Activated CD4-positive, alpha-beta T cell treated with anti-CD3 and anti-CD28 coated beads, Interleukin-2, amount 10 ng/mL, durations not matched to agents 7 days and 5 days (primary cell): ENCODE measurements around the gene GPNMB. TPM values are rescaled to one million over a fixed set of nuclear protein-coding genes. Genes with fewer than 3 reads are reported as not detected.

Experiments
- CTCF ChIA-PET: fragments of 350-600 bp; sonication (Branson Sonifier 250); formaldehyde crosslinking; loops from one replicate; lab custom pipeline; 2021; ENCODE audit warnings: antibody characterized with exemption; lab: Charles Lee
- POLR2A ChIA-PET: fragments of 350-600 bp; sonication (Branson Sonifier 250); formaldehyde crosslinking; loops from one replicate; lab custom pipeline; 2021; ENCODE audit warnings: antibody characterized with exemption; lab: Charles Lee
- DNase-seq: peaks from one replicate; pipeline ENCODE4 v3.0.0-alpha.2; 2020
- H3K27ac Mint-ChIP-seq: one replicate; pipeline ENCODE4 v1.8.0; 2021; ENCODE audit warnings: mild to moderate bottlenecking, moderate library complexity, mixed read lengths
- H3K27me3 Mint-ChIP-seq: one replicate; pipeline ENCODE4 v1.8.0; 2021; ENCODE audit warnings: mixed read lengths
- H3K36me3 Mint-ChIP-seq: one replicate; pipeline ENCODE4 v1.8.0; 2021; ENCODE audit warnings: low read depth, mixed read lengths
- H3K4me1 Mint-ChIP-seq: one replicate; pipeline ENCODE4 v1.8.0; 2021; ENCODE audit warnings: mixed read lengths
- H3K4me3 Mint-ChIP-seq: one replicate; pipeline ENCODE4 v1.8.0; 2021; ENCODE audit warnings: mild to moderate bottlenecking, moderate library complexity, mixed read lengths
- H3K9me3 Mint-ChIP-seq: one replicate; pipeline ENCODE4 v1.8.0; 2021; ENCODE audit warnings: mixed read lengths
- total RNA-seq, 2 experiments: library from RNA; stranded (reverse); gene quantifications; one replicate each; pipeline ENCODE4 v1.2.3, GENCODE V29; 2021

Gene GPNMB
- total RNA-seq, 2 experiments from 2014 or later = not detected

GRCh38 chr7:23235813-23236221, 10.8 kb upstream of the GPNMB start:
- H3K27ac Mint-ChIP-seq = no peak overlapping the region
- DNase-seq = no peak
- no peaks in the 10 kb centered on the region for H3K9me3 Mint-ChIP-seq
- no peaks in the 10 kb centered on the region for H3K36me3 Mint-ChIP-seq
- ChIA-PET CTCF (no interaction called here), POLR2A (no interaction called here)
- no peaks in the 10 kb centered on the region for H3K27me3 Mint-ChIP-seq
- H3K4me3 Mint-ChIP-seq = no peak overlapping the region
- no peaks in the 10 kb centered on the region for H3K4me1 Mint-ChIP-seq

- Mint-ChIP-seq H3K36me3 (no peaks in the 10 kb centered on the region), H3K27me3 (no peaks in the 10 kb centered on the region), H3K4me3 (no peak overlapping the region), H3K9me3 (no peaks in the 10 kb centered on the region), H3K4me1 (no peaks in the 10 kb centered on the region), H3K27ac (no peak overlapping the region)
- CTCF ChIA-PET = no interaction called here
- POLR2A ChIA-PET = no interaction called here
- no peak for DNase-seq
These were observed 9.6 kb upstream of the GPNMB start for GRCh38 chr7:23237000-23237399.

- Mint-ChIP-seq H3K36me3 (no peaks in the 10 kb centered on the region), H3K9me3 (no peaks in the 10 kb centered on the region)
These were observed 7.5 kb upstream of the GPNMB start for GRCh38 chr7:23238983-23239652.

GRCh38 chr7:23239698-23240097, 6.9 kb upstream of the GPNMB start:
- peaks cover 5% of the 10 kb centered on the region for H3K27me3 Mint-ChIP-seq
- POLR2A ChIA-PET = interaction anchor here (0.7 kb wide), 1 partner anchor 248 kb away, joined by 4 read pairs; no protein-coding TSS in a partner anchor
- CTCF ChIA-PET = no interaction called here

More at GRCh38 chr7:23238983-23239652, 7.5 kb upstream of the GPNMB start:
- Mint-ChIP-seq H3K4me1 (no peaks in the 10 kb centered on the region), H3K27ac (no peak overlapping the region), H3K4me3 (no peak overlapping the region), H3K27me3 (peaks cover 3% of the 10 kb centered on the region)
- POLR2A ChIA-PET = interaction anchor here (0.7 kb wide), 1 partner anchor 249 kb away, joined by 4 read pairs; no protein-coding TSS in a partner anchor
- no peak for DNase-seq
- CTCF ChIA-PET = interaction anchor here (0.7 kb wide), 1 partner anchor 36 kb away, joined by 3 read pairs; no protein-coding TSS in a partner anchor

GRCh38 chr7:23242321-23242720, 4.3 kb upstream of the GPNMB start:
- H3K9me3 Mint-ChIP-seq = no peaks in the 10 kb centered on the region
- ChIA-PET CTCF (no interaction called here), POLR2A (no interaction called here)
- H3K27ac Mint-ChIP-seq = no peak overlapping the region
- no peak for DNase-seq
- peaks cover 1% of the 10 kb centered on the region for H3K4me1 Mint-ChIP-seq
- H3K27me3 Mint-ChIP-seq = peaks cover 23% of the 10 kb centered on the region
- H3K4me3 Mint-ChIP-seq = no peak overlapping the region
- H3K36me3 Mint-ChIP-seq = no peaks in the 10 kb centered on the region

More at GRCh38 chr7:23239698-23240097, 6.9 kb upstream of the GPNMB start:
- no peak for DNase-seq
- Mint-ChIP-seq H3K4me3 (no peak overlapping the region), H3K27ac (no peak overlapping the region), H3K36me3 (no peaks in the 10 kb centered on the region), H3K4me1 (no peaks in the 10 kb centered on the region), H3K9me3 (no peaks in the 10 kb centered on the region)

GRCh38 chr7:23242935-23243334, 3.6 kb upstream of the GPNMB start:
- Mint-ChIP-seq H3K4me1 (peaks cover 2% of the 10 kb centered on the region), H3K4me3 (no peak overlapping the region), H3K9me3 (no peaks in the 10 kb centered on the region), H3K27ac (no peak overlapping the region), H3K36me3 (no peaks in the 10 kb centered on the region), H3K27me3 (peaks cover 27% of the 10 kb centered on the region)
- ChIA-PET CTCF (no interaction called here), POLR2A (no interaction called here)
- DNase-seq = no peak

DNA sequence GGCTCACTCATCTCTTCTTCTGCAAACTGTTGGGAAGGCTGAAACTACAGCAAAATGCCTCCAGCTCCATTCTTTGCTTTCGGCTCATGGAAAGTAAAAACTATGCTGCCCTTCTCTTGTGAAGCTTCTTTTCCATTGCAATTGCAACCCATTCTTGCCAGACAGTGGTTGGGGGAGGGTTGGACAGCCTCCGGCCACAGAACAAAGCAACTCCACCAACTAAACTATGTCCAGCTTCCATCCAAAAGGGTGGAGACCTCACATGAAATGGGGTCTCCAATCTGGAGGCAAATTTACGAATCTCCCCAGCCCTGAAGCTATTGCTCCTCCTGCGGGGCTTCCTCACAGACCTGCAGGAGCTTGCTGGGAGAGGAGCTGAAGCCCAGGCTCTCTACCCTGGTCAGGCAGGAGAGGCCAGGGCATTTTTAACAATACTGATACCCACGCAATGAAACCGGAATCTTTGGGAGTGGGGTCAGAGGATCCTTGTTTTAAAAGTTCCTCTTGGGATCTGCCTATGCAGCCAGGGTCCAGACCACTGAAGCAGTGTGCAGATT, 549 bp downstream of the GPNMB start:
- CTCF ChIA-PET = no interaction called here
- POLR2A ChIA-PET = no interaction called here
- H3K4me3 Mint-ChIP-seq = no peak overlapping the region

GRCh38 chr7:23247603-23248335, 1.2 kb downstream of the GPNMB start:
- Mint-ChIP-seq H3K9me3 (no peaks in the 10 kb centered on the region), H3K4me1 (peaks cover 3% of the 10 kb centered on the region), H3K27me3 (peaks cover 69% of the 10 kb centered on the region), H3K4me3 (no peak overlapping the region), H3K36me3 (no peaks in the 10 kb centered on the region), H3K27ac (no peak overlapping the region)
- POLR2A ChIA-PET = no interaction called here
- no peak for DNase-seq
- CTCF ChIA-PET = no interaction called here

More for the DNA sequence above, 549 bp downstream of the GPNMB start:
- DNase-seq = no peak
- H3K27me3 Mint-ChIP-seq = peaks cover 64% of the 10 kb centered on the region
- no peaks in the 10 kb centered on the region for H3K36me3 Mint-ChIP-seq
- no peaks in the 10 kb centered on the region for H3K9me3 Mint-ChIP-seq
- peaks cover 3% of the 10 kb centered on the region for H3K4me1 Mint-ChIP-seq
- H3K27ac Mint-ChIP-seq = no peak overlapping the region

GRCh38 chr7:23249486-23249885, 2.9 kb downstream of the GPNMB start:
- Mint-ChIP-seq H3K27ac (no peak overlapping the region), H3K4me3 (no peak overlapping the region)

GRCh38 chr7:23254051-23254681, 7.6 kb downstream of the GPNMB start:
- Mint-ChIP-seq H3K27ac (no peak overlapping the region), H3K27me3 (peaks cover 60% of the 10 kb centered on the region), H3K4me3 (no peak overlapping the region), H3K36me3 (no peaks in the 10 kb centered on the region), H3K4me1 (no peaks in the 10 kb centered on the region), H3K9me3 (no peaks in the 10 kb centered on the region)
- POLR2A ChIA-PET = no interaction called here
- CTCF ChIA-PET = interaction anchor here (1.4 kb wide), 1 partner anchor 16 kb away, joined by 3 read pairs; no protein-coding TSS in a partner anchor
- DNase-seq = no peak

More at GRCh38 chr7:23249486-23249885, 2.9 kb downstream of the GPNMB start:
- no peak for DNase-seq
- peaks cover 3% of the 10 kb centered on the region for H3K4me1 Mint-ChIP-seq
- ChIA-PET POLR2A (no interaction called here), CTCF (no interaction called here)
- H3K9me3 Mint-ChIP-seq = no peaks in the 10 kb centered on the region
- no peaks in the 10 kb centered on the region for H3K36me3 Mint-ChIP-seq
- peaks cover 76% of the 10 kb centered on the region for H3K27me3 Mint-ChIP-seq

GRCh38 chr7:23256731-23257130, 10.2 kb downstream of the GPNMB start:
- H3K27me3 Mint-ChIP-seq = peaks cover 38% of the 10 kb centered on the region

GRCh38 chr7:23260371-23260770, 13.8 kb downstream of the GPNMB start:
- Mint-ChIP-seq H3K27me3 (peaks cover 18% of the 10 kb centered on the region), H3K4me1 (no peaks in the 10 kb centered on the region), H3K27ac (no peak overlapping the region), H3K36me3 (no peaks in the 10 kb centered on the region), H3K9me3 (no peaks in the 10 kb centered on the region), H3K4me3 (no peak overlapping the region)
- ChIA-PET CTCF (interaction anchor here (0.6 to 2.9 kb wide), 3 partner anchors 12 to 85 kb away, joined by 3 to 12 read pairs (median 4); no protein-coding TSS in a partner anchor), POLR2A (no interaction called here)
- DNase-seq = no peak

More at GRCh38 chr7:23256731-23257130, 10.2 kb downstream of the GPNMB start:
- H3K4me3 Mint-ChIP-seq = no peak overlapping the region
- ChIA-PET CTCF (interaction anchor here (1.4 to 2.1 kb wide), 2 partner anchors 14 to 16 kb away, joined by 4 to 6 read pairs; no protein-coding TSS in a partner anchor), POLR2A (no interaction called here)
- H3K9me3 Mint-ChIP-seq = no peaks in the 10 kb centered on the region
- H3K4me1 Mint-ChIP-seq = no peaks in the 10 kb centered on the region
- no peak overlapping the region for H3K27ac Mint-ChIP-seq
- H3K36me3 Mint-ChIP-seq = no peaks in the 10 kb centered on the region
- no peak for DNase-seq
